ENCODE measurements around the gene SCUBE2.

- TF ChIP-seq, protein P1, sequence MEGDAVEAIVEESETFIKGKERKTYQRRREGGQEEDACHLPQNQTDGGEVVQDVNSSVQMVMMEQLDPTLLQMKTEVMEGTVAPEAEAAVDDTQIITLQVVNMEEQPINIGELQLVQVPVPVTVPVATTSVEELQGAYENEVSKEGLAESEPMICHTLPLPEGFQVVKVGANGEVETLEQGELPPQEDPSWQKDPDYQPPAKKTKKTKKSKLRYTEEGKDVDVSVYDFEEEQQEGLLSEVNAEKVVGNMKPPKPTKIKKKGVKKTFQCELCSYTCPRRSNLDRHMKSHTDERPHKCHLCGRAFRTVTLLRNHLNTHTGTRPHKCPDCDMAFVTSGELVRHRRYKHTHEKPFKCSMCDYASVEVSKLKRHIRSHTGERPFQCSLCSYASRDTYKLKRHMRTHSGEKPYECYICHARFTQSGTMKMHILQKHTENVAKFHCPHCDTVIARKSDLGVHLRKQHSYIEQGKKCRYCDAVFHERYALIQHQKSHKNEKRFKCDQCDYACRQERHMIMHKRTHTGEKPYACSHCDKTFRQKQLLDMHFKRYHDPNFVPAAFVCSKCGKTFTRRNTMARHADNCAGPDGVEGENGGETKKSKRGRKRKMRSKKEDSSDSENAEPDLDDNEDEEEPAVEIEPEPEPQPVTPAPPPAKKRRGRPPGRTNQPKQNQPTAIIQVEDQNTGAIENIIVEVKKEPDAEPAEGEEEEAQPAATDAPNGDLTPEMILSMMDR (IDR thresholded peaks at IDR 0.05; ENCODE audit: insufficient read depth, low read depth, low read length), result no peak
- TF ChIP-seq EZH2 (IDR thresholded peaks at IDR 0.05; ENCODE audit: insufficient read depth, low read length), result no peak
Observed at GRCh38 chr11:8989453-8989852, 101.9 kb downstream of the SCUBE2 start.
